ENCODE results near the gene CACNA2D2.
"Not testable (repeated sequence)": the region's sequence is repeated elsewhere in the genome, so short reads cannot be mapped to it uniquely, and the experiment has no call there.

The CACNA2D2 gene

DNA sequence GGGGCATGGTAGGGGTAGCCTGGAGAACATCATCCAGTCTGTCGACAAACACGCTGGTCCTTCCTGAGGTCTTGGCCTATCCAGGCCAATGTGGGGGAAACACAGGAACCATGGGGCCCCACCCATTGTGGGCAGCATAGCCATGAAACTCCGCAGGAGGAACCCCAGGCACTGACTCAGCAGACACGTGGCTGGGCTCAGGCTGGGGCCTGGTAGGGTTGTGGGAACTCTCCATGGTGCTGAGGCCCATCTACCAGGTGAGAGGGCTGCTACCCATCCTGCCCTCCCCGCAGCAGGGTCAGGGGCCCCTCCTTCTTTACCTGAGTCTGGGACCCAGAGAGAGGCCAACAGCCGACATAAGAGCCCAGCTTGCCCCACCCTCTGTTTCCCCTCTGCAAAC lies 22.6 kb upstream of the CACNA2D2 start:
- no peak for DNase-seq

DNA sequence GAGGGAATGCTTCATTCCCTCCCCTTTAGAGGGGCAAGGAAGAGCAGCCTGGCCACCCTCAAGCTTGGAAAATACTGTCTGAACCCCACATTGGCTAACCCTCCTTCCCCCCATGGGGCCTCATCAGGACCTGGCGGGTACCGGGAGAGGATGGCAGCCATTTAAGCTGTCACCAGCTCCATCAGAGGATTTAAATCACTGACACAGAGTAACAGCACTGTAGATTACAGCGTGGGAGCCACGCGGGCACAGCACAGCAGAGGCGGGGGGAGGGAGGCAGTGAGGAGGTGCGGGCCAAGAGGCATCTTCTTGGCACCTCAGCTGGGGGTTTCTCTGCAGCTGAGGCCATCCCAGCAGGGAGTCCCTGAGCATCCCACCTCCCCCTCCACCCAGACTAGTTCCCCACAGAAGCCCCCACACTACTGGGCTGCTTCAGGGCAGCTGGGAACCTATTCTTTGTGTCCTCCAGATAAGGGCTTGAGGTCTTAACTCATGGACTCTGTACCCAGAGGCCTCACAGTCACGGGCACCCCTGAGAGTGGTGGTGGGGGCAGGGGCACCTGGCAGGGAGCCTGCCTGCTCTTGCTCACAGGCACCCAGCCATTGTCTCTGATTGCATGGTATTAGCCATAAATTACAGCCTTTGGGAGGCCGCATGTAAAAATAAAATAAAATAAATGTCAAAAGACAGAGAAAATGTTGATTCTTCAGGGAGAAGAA lies 21.9 kb upstream of the CACNA2D2 start:
- DNase-seq: no peak

DNA sequence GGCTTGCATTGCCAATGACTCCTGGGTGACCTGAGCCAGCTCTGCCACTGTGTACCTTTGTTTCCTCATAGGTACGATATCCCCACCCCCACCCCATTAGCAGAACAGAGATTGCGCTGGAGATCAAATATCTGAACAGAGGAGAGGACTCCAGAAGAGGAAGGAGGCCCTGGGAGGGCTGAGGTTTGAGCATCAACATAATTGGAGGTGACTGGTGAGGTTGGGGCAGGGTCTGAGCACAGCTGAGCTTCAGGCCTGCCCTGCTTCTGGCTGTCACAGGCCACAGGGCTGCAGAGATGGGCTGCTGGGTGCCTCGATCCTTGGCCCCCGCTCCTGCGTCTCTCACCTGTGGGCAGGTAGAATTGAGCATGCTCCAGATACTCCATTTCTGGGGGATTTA lies 21.3 kb upstream of the CACNA2D2 start:
- no peak for DNase-seq

DNA sequence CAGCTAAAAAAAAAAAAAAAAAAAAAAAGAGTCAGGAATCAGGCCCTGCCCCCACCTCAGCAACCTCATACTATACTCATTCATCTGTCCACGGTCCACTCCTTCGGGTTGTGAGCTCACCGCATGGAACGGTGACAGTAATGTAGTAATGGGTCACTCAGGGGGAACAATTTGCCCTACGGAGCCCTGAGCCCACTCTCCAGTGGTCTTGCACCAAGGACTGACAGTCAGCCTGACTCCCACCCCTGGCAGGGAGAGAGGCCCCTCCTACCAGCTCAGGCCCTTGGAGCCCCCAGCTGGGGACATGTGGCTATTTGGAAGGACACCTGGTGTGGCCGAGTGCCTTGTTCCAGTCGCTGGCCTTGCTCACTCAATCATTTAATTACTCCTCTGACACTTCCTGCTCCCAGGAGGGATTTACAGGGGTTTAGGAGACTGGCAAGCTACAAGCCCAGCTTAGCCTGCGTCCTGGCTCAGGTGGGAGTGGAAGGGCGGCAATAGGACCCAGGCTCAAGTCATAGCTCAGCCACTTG lies 19.9 kb upstream of the CACNA2D2 start:
- no peak for DNase-seq

DNA sequence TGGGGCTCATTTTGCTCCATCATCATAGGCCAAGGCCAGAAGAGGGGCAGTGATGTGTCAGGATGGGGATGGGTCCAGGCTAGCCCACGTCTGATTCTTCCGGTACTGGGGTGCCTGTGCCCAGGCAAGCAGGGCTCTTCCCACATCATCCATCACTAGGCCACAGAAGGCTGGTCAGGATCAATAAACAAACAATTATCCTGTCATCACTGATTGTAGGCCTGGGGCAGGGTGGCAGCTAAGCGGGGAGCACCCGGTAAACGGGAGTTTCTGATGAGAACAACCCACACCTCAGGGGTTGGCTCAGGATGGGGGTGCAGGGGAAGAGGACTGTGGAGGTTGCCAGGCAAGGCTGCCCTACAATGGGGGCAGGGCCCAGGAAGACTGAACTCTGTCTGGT lies 18.1 kb upstream of the CACNA2D2 start:
- no peak for DNase-seq

DNA sequence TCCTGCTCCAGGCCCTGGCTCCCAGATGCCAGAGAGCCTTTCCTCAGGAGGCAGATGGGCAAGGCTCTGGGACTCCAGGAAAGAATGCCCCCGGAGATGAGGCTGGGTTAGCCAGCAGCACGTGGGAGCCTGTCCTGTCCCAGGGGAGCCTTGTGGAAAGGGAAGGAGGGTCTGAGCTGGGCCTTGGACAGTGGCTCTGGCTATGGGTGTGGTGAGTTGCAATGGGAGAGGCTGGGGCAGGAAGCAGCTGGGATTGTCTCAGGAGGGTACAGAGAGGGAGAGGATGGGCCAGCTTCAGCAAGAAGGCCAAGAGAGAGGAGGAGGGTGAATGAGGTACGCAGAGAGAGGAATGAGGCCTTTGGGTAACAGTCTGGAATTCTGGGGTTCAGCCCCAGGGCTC lies 17.4 kb upstream of the CACNA2D2 start:
- DNase-seq: no peak

DNA sequence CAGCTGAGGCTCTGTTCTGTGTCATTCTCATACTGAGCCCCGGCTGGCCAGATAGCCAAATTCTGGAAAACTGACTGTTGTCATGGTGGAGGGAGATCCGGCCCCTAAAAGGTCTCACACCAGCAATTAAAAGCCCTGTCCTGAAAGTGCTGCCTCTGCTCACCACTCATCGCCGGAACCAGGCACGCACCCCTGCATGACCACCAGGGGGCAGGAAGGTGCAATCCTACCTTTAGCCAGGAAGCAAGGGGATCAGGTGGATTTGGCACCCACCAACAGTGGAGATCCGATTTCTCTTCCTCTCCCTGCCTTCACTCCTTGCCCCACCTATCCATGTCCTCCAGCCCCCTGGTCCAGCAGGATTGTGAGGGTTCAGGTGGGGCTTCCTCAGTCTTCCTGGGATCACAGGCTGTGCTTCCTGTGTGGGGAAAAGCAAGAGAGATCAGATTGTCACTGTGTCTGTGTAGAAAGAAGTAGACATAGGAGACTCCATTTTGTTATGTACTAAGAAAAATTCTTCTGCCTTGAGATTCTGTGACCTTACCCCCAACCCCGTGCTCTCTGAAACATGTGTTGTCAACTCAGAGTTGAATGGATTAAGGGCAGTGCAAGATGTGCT lies 16.1 kb upstream of the CACNA2D2 start:
- DNase-seq: peak; percentile 52

DNA sequence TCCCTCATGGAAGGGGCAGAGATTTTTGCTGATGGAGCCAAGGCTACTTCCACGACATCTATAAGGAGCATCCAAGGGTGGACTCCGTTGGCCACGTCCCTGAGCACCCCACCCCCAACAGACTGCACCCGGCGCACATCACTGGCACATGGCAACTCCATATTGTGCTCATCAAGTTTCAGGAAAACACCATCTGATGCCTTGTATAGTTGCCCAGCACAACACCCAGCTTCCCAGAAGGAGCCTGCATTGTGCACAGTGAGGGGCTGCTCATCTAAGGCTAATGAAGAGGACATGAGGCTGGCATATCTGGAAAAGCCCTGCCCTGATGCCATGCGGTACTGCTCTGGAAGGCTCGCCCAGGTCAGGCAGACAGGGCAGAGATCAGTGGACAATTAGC lies 15.0 kb upstream of the CACNA2D2 start:
- DNase-seq: no peak

DNA sequence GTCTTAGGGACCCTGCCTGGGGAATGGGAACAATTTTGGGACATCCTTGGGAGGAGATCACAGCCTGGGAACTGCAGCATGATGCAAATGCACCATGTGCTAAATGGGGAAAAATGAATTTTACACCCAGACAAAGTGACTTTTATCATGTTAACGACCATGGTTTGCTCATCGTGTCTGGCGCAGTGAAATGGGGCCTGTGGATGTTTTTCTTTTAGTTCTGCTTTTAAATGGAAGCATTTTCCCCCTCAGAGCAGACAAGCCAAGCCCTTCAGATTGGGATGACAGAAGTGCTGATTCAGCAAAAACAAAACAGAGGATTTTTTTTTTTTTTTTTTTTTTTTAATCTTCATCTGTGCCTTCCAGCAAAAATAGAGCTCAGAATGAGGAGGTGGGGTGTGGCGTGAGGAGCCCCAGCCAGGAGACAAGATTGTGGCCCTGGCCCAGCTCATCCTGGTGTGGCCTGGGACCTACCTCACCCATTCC lies 14.3 kb upstream of the CACNA2D2 start:
- DNase-seq: no peak

DNA sequence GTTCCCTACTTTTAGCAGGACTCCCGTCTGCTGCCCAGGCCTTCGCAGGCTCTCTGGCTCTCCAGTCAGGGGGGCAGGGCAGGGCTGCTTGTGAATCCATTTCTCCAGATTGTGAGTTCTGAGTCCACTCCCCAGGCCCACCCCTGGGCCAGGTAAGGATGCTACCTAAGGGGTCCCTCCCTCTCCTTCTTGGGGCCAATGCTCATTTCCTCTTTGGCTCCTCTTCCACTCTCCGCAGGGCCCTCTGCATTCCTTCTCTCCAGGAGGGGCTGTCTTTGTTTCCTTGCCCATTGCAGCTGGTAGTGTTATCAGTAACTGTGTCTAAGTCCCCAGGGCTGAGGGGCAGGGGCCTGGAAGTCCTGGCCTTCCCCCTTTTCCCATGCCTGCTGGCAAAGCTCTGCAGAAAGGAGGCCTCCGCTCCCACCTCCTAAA lies 13.0 kb upstream of the CACNA2D2 start:
- no peak for DNase-seq

DNA sequence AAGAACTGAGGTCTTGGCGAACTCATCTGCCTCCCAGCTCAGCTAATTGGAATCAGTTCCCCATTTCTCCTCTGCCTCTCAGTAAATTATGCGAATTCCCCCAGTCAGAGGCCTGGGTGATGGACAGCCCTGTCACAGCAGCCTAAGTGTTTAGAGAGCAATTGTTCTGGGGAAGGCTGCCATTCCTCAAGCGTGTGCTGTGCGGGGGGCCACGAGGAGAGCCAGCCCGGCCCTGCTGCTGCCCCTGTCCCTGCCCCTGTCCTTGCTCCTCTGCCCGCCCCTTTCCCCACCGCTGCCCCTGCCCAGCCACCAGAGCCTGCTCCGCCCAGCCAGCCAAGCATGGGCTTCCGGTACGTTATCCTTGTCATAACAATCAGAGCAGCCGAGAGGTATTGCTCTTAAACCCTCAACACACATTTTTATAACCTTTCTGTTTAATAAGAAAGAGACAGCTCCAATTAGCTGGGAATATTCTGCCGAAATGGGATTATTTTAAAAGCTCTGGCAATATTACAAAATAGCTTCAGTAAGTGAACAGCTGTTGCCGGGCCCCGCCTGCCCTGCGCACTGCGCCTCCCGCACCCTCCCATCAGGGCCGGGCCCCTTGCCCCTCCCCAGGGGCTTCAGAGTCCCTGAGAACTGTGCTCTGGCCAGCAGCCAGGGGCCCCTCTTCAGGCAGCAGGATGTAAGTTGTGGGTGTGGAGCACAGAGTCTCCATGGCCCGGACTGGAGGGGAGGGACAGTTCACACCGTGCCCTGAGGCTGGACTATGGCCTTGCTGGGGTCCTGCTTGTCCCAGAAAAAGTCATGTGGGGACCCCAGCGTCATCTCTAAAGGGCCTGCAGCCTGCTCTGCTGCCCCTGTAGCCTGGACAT lies 12.4 kb upstream of the CACNA2D2 start:
- peak; percentile 22 for DNase-seq

DNA sequence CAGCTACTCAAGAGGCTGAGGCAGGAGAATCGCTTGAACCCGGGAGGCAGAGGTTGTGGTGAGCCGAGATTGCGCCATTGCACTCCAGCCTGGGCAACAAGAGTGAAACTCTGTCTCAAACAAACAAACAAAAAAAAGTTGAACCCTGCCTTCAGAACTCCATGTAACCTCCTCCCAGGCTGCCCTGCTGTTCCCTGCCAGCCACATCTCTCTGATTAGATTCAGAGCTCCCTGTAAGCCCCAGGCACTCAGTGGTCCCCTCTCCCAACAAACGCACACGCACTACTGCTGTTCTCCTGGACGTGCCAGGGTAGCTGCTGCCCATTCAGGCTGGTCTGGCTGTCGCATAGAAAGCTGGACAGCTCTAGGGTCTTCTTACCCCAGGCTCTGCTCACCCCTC lies 9.5 kb upstream of the CACNA2D2 start:
- DNase-seq: not testable (repeated sequence)

DNA sequence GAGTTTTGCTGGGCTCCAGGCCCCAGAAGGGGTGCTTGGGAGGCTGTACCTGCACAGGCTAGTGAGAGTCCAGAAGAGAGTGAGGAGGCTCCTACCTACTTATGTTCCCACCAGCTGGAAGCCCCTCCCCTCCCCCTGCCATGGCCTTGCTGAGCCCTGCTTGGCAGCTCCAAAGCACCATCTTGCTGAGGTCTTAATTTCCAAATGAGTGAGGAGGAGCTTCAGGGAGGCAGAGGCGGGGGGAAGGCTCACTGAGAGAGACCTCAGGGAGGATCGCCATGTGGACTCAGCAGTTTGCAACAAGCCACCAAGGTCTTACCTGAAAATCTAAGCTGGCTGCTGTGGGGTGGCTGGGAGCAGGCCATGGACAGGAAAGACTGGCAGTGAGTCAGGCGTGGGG lies 8.7 kb upstream of the CACNA2D2 start:
- no peak for DNase-seq

DNA sequence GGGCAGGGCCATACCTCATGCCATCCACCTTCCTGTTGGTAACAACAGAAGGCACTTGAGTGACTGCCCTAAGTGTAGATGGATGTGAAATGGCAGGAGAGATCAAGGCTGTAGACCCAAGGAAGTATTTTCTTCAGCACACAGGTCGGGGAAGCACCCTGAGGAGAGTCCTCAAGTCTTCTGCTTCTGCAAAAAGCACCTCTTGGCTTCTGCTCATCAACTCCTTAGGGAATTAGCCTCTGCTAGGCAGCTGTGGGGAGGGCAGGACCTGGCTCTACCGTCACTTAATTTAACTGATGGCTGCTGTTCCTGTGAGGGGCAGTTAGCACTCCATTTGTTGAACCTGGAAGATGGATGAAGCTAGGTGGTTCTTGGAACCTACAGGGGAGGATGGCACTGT lies 6.9 kb upstream of the CACNA2D2 start:
- no peak for DNase-seq

DNA sequence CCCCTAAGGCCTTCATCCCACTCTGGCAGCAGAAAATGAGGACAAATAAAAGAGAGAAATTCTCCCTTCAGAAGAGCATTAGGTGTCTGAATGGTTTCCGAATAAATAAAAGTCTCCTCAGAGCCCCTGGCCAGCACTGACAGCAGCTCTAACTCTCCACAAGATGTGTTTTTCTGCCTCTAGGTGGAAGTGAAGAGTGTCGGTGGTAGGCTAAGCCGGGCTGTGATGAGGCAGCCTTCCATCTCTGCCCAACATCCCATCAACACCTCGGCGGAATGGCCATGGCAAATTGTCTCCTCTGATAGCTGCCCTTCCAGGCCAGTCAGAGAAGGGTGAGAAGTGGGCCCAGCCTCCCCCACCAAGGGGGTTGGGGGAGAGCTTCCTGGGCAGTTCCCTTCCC lies 6.3 kb upstream of the CACNA2D2 start:
- no peak for DNase-seq

DNA sequence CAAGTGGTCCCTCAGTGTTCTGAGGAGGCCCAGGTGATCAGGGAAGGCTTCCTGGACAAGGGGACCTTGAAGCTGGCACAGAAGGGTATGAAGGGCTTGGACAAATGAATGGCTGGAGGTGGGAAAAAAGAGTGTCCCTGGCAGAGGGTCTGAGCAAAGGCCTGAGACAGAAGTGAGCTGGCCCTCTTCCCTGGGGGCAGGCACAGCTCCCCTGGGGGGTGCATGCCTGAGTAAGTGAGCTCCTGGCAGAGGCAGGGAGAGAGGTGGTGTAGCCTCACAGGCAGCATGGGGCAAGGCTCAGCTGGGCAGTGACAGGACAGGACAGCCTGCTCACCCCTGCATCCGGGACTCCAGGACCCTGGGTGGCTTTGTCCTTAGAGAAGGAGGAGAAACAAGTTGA lies 5.4 kb upstream of the CACNA2D2 start:
- DNase-seq: no peak

DNA sequence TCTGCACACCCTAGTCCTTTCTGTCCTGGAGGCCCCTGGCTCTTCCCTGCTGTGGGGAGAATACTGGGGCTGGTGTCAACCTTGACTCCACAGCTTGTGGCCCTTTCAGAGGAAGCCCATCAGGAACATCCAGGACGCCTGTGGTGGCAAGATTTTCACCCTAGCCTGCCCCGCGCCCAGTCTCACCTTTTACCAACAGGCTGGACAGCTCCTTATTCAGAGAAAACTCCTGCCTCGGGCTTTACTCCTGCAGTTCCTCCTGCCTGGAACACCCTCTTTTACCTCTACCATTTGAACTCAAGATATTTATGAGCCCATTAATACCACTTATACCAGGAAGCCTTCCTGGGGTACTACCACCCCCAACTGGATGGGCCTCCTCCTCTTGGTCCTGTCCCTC lies 2.7 kb upstream of the CACNA2D2 start:
- no peak for DNase-seq

DNA sequence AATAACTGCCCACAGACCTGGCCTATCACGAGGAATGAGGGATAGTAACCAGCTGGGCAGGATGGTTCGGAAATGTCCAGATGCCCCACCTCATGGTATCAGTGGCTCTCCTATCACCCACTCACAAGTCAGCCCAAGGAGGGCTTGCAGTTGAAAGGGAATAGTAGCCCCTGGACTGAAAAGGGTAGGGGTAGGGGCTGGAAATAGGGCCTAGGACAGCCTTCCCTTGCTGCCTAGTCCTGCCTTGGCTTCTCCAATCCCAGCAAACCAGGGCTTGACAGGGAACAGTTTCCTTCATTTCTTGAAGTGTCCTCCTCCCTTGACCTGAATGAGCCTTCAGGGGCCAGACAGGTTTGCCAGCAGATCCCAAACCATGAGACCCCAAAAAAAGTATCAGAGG lies 1.2 kb upstream of the CACNA2D2 start:
- DNase-seq: no peak

DNA sequence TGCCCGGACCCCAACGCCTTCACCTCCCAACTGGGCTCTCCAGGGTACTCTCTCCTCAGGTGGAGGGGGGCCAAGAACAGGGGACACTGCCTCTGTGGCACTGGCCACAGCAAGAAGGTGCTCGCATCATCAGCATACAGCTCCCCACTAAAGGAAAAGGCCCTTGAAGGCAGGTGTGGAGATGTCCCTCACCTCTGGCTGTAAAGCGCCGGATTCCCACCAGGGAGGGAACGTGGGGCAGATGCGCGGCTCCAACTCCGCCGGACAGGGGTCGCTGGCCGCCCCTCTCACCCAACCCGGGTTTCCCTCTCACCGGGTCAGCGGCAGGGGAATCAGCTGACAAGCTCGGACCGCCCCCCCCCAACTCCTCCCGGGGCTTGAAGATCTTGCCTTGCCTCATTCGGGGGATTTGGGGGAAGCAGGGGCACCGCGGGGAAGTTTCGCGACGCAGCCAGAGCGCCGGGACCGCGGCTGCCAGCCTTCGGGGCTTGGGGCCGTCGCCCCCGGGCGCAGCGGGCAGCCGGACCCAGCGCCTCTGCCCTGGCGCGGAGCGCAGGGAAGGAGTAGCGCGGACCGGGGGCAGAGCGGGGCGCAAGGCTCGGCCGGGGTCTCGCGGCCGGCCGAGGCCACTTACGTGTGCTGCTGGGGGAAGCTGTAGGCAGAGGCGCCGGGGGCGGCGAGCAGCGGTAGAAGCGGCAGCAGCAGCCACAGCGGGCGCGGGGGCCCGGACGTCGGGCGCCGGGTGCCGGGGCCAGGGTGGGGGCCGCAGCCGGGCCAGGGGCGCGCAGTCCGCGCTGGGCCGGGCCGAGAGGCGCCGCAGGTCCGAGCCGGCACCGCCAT lies 630 bp downstream of the CACNA2D2 start:
- DNase-seq: no peak

DNA sequence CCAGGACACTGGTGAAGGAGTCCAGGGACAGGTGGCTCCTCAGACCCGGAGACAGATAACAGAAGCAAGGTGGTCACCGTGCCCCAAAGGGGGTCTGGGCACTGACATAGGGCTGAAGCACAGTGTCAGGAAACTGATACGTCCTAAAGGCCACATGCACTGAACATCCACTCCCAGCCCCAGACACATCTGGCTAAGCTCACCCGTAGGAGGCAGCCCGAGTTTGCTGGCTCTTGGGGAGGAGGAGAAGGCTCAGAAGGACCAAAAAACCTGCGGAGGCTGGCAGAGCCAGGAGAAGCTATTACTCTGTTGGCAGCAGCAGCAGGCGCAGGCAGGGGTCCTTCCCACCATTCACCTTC lies 1.2 kb downstream of the CACNA2D2 start:
- no peak for DNase-seq

DNA sequence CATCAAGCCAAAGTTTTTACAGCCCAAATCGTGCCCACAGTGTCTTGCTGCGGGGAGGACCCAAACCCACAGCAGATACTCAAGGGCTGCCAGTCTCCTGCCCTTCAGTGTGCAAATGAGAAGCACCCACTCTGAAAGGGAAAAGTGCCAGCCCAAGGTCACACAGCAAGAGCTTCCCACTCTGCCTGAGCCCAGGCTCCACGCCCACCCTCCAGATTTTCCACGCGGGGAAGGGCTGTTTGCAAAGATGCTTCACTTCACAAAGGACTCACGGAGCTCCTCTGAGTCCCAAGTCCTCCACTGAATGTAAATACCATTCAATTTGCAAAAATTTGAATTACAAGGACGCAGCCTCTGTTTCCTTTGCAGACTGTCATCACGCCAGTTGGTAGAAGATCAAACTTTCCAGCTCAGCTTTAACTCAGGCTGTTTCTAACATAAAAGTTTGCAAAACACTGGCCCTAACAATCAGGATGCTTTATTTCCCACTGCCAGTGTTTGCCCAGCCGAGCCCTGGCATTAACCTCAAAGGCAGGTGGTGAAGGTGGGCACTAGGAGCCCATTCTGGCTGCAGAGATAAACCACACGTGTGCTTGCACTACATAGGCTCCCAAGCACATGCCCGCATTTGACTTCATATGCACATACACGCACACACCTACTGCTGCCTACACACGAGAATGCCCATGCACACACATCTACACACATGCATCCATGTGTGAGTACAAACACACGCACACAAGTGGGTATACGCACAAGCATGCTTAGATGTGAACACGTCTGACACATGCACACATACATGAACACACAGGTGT lies 7.6 kb downstream of the CACNA2D2 start:
- no peak for DNase-seq

DNA sequence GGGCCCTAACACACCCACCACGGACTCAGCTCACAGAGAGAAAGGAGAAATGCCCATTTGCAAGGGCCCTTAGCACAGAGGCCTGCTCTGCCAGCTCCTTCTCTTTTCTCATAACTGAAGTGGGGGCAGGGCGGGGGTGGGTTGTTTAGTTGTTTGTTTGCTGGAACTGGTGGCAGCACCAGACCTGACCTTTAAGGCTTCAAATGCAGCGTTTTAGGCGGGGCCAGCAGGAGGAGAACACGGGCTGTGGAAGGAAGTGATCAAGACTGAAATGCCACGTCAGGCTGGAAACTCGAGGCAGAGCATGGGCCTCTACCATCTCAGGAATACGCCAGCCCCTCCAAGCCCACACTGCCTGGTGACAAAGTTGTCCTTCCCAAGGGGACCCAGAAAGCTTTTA lies 9.3 kb downstream of the CACNA2D2 start:
- no peak for DNase-seq
